ENCODE measurements around the gene BRF1.
A peak's percentile ranks its signal among the peaks of the same experiment; 100 is the strongest.
"Not testable (repeated sequence)": the region's sequence is repeated elsewhere in the genome, so short reads cannot be mapped to it uniquely, and the experiment has no call there.

The BRF1 gene

GRCh38 chr14:105315211-105315721 lies 14.5 kb upstream of the BRF1 start:
- no peak for DNase-seq

- peak; percentile 7 for DNase-seq
Observed at GRCh38 chr14:105314287-105315200, 13.7 kb upstream of the BRF1 start, which contains the start of gene PACS2. Gene PACS2 (plus strand): TSS chr14:105314748. CDS start chr14:105314919, 171 bp downstream.

DNA sequence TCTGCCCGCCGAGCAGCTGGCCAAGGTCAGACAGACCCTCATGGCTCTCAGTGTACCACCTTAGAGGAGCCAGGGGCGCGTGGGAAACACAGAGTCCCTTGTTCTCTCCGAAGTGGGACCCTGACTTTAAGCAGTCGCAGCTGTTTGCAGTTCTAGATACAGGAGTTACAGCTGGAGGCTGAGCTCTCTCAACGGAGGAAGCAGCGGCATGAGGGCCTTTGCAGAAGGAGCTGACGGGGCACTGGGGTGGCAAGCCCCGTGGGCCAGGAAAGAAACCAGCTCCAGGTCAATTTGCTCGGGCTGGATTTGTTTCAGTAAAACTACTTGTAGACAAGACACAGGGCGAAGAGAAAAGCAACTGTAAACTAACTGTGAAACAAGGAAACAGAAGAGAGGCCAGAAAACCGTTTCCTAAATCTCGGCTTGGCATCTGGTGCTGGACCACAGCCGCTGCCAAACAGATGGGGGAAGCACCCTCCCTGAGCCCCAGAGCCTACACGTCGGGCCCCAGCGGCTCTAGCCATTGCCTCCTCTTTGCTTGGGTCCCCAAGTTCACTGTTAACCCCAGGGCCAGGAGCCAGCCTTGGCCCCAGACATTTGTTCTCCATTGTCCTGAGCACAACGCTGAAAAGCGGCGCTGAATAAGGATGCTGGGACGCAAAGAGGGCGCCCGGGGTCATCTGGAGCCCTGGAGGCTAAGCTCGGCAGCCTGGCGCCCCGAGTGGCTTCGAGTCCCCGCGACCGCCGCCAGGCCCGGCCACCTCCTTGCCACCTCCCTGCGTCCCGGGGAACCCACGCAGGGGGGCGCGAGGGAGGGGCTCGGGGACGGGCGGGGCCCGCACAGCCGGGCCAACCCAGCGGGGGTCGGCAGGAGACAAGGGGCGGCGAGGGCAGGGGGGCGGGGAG lies 12.8 kb upstream of the BRF1 start:
- no peak for DNase-seq

DNA sequence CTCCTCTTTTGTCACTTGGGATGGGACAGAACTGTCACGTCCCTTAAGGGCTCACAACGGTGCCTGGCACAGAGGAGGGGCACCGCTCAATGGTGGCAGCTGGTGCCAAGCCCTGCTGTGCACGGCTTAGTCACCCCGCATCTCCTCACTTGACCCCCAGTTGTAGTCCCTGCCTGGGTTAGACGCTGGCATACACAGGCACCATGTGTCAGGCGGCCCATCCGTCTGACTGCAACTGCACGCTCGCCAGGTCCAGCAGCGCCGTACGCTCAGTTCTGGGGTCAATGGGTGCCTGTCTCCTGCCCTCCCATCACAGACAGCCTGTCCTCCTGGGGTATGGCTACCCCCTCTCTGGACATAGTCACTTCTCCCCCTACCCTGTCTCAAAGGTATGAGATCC lies 12.2 kb upstream of the BRF1 start:
- no peak for DNase-seq

GRCh38 chr14:105311838-105312237 lies 11.0 kb upstream of the BRF1 start:
- no peak for DNase-seq

GRCh38 chr14:105309371-105309770 lies 8.6 kb upstream of the BRF1 start:
- no peak for DNase-seq

DNA sequence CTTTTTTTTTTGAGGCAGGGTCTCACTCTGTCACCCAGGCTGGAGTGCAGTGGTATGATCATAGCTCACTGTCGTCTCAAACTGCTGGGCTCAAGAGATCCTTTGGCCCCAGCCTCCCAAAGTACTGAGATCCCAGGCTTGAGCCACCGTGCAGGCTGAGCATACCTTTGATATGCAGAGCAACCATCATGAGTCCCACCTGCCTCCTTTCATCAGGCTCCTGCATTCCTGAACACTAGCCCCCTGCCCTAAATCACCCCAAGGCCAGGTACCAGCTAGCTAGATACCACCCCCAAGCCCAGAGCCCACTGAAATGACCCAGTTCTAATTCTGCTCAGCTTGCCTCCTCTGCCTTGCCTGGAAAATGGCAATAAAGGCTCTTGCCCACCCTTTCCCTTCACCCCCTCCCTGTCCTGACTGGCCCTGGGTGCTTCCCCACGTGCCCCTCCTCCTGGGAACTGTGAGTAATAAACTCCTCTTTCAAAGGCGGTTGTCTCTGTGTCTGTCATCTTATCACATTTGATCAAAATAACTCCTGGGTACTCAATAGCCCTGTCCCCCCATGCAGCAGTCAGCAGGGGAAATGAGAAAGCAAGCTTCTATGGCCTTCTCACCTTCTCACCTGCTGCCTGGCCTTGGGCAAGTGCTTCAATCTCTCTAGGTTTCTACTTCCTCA lies 6.4 kb upstream of the BRF1 start:
- DNase-seq = no peak

GRCh38 chr14:105305791-105306190 lies 5.0 kb upstream of the BRF1 start:
- no peak for DNase-seq

DNA sequence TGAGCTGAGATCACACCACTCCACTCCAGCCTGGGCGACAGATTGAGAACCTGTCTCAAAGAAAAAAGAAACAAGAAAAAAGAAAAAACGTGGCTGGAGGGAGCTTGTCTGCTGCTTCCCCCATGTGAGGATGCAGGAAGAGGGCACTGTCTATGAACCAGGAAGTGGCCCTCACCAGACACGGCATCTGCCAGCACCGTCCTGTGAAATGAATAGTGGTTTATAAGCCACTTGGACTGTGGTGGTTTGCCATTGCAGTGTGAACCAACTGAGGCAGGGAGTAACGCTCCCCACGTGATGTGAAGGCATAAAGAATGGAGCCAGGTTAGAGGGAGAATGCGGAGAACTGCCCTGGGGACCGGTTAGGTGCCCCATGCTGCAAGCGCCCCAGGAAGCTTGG lies 4.5 kb upstream of the BRF1 start:
- no peak for DNase-seq

DNA sequence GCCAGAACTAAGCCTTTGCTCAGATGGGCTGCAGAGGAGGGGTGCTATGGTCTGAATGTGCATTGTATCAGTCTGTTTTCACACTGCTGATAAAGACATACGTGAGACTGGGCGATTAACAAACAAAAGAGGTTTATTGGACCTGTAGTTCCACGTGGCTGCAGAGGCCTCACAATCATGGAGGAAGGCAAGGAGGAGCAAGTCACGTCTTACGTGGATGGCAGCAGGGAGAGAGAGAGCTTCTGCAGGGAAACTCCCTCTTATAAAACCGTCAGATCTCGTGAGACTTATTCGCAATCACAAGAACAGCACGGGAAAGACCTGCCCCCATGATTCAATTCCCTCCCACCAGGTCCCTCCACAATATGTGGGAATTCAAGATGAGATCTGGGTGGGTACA lies 3.8 kb upstream of the BRF1 start:
- DNase-seq = no peak

- DNase-seq = no peak
Observed at GRCh38 chr14:105303949-105304348, 3.1 kb upstream of the BRF1 start.

- DNase-seq = not testable (repeated sequence)
Observed at GRCh38 chr14:105301915-105302249, 1.1 kb upstream of the BRF1 start.

DNA sequence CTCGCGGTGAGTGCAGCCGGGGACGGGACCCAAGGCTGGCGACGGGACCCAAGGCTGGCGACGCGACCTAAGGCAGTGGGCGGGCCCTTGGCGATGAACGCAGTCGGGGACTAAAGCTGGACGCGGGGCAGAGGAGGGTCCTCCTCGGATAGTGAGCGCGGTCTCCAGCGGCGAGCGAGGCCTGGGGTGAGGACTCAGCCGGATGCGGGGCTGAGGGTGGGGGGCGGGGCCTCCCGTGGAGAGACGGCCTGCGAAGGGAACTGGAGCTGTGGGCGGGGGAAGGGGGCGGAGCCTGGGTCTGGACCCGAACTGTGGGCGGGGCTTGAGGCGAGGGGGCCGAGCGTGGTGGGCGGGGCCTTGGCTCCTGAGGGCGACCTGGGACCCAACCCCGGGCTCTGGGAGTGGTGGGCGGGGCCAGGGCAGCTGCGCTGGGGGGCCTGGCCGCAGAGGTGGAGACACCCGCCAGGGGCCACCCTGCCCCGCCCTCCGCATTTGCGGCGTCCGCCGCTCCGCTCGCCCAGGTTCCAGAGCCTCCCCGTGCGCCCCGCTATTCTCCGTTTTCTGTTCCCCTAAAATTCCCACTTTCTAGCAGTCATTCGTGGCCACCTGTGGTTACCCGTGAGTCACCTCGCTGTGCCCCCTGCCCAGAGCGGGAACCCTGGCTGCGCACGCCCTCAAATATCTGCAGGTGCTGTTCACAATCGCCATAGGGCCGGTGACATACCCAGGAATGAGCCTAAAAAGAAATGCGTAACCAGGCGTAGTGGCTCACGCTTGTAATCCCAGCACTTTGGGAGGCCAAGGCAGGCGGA lies 508 bp upstream of the BRF1 start:
- DNase-seq = peak; percentile 91

DNA sequence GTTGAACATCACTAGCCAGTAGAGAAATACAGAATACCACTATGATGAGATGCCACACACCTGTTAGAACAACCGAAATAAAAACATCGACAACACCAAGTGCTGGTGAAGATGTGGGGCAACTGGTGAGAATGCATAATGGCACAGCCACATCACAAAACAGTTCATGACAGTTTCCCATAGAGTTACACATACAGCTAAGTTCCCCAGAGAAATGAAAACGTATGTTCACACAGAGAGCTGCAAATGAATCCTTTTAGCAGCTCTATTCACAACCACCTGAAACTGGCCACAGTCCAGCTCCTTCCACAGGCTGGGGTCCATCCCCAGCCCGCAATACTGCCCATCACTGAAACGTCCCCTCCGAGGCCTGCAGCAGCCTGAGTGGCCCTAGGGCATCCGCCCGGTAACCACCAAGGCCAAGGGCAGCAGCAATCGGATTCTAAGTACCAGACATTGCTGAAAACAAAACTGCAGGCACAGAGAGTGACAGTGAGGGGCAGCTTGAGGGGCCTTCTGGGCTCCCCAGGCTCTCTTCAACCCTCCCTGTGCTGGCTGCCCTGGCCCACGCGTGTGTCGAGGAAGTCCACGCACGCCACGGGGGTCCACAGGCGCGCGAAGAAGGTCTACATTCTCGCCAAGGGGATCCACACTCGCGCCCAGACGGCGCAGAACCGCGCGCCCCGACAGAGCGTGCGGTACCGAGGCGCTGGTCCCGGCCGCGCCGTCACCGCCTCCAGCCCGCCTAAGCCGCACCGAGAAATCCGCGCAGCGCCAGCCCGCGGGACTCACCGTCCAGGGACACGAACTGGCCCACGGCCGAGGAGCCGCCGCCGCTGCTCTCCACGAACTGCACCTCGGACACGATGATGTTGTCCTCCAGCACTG lies 903 bp downstream of the BRF1 start:
- no peak for DNase-seq

GRCh38 chr14:105297311-105297710 lies 3.5 kb downstream of the BRF1 start:
- DNase-seq = not testable (repeated sequence)

GRCh38 chr14:105294142-105294597 lies 6.6 kb downstream of the BRF1 start:
- DNase-seq = peak; percentile 43

- DNase-seq = no peak
Observed at GRCh38 chr14:105292826-105293711, 7.7 kb downstream of the BRF1 start.

GRCh38 chr14:105290621-105291346 lies 10.0 kb downstream of the BRF1 start:
- DNase-seq = no peak

GRCh38 chr14:105288936-105289335 lies 11.9 kb downstream of the BRF1 start:
- not testable (repeated sequence) for DNase-seq

All from NCI-H2081 treated with DMSO at 0.1 percent for 48 hours (cell line).